HCT116 (cell line): ENCODE data around the gene NALCN. TPM values are rescaled to one million over a fixed set of nuclear protein-coding genes. Genes with fewer than 3 reads are reported as not detected.

Experiments used
- ATAC-seq: fragments of 200-7000 bp; cut with Tn5 transposase; 2 replicates; pipeline ENCODE4 v1.9.1; 2020; ENCODE audit warnings: mild to moderate bottlenecking, moderate library complexity
- BruUV-seq: library from RNA; stranded (reverse); fragments of 400-500 nt; replicated peaks from 2 replicates; lab custom pipeline; 2021; lab: Mats Ljungman, UMichigan
- CTCF ChIA-PET: fragments of 300-600 bp; sonication (Branson Sonifier 250); formaldehyde crosslinking; loops from one replicate; lab custom pipeline; 2021; ENCODE audit warnings: antibody characterized with exemption; lab: Charles Lee
- POLR2A ChIA-PET: fragments of 300-600, 350-600 bp; sonication (Branson Sonifier 250); formaldehyde crosslinking; loops from one replicate; lab custom pipeline; 2021; ENCODE audit warnings: antibody characterized with exemption; lab: Charles Lee
- RAD21 ChIA-PET, 2 experiments: fragments of 300-600 bp; sonication (Branson Sonifier 250); formaldehyde crosslinking; loops; one replicate each; lab custom pipeline; 2023; ENCODE audit warnings: low total read pairs in 2 of 2; ENCODE audit not compliant: uncharacterized antibody in 2 of 2, unreplicated experiment in 2 of 2, low non-redundant PET in 1 of 2; lab: Charles Lee
- DNase-seq: peaks from one replicate; pipeline ENCODE4 v3.0.0-alpha.2; 2010; ENCODE audit warnings: low read depth, low spot score
- H2AFZ ChIP-seq: fragments of 200-600 bp; shearing (Covaris generic), sonication (generic); 2 replicates; pipeline ENCODE4 v1.6.1; 2017; ENCODE audit warnings: low read depth, mixed run types, mixed read lengths, antibody characterized with exemption, low read length; ENCODE audit not compliant: poor library complexity, severe bottlenecking
- H3K27ac ChIP-seq: 2 replicates; pipeline ENCODE4 v1.5.1; 2012; ENCODE audit warnings: low read depth, low read length
- H3K27me3 ChIP-seq: fragments of 200-600 bp; sonication (generic); 2 replicates; pipeline ENCODE4 v1.6.1; 2016; ENCODE audit warnings: mixed run types, low read length, mixed read lengths; ENCODE audit not compliant: insufficient read depth
- H3K36me3 ChIP-seq, 2 experiments: fragments of 200-500 bp in 1 of 2; fragments of 200-600 bp in 1 of 2; sonication (Bioruptor generic) in 1 of 2; sonication (generic) in 1 of 2; 2 replicates each; pipeline versions ENCODE4 v1.5.1 to v1.6.1; 2014 to 2016; ENCODE audit warnings: low read length in 2 of 2, inconsistent platforms in 1 of 2, mixed read lengths in 1 of 2, mixed run types in 1 of 2; ENCODE audit not compliant: insufficient read depth in 2 of 2, control insufficient read depth in 1 of 2
- H3K4me1 ChIP-seq, 2 experiments: fragments of 200-600 bp in 1 of 2; sonication (generic) in 1 of 2; 2 replicates each; pipeline versions ENCODE4 v1.5.1 to v1.6.1; 2012 to 2017; ENCODE audit warnings: low read length in 2 of 2, inconsistent platforms in 1 of 2, mild to moderate bottlenecking in 1 of 2, mixed read lengths in 1 of 2, mixed run types in 1 of 2, moderate library complexity in 1 of 2; ENCODE audit not compliant: insufficient read depth in 2 of 2, control insufficient read depth in 1 of 2
- H3K4me2 ChIP-seq: fragments of 200-600 bp; sonication (generic); 2 replicates; pipeline ENCODE4 v1.6.1; 2017; ENCODE audit warnings: mixed run types, low read length, mixed read lengths
- H3K4me3 ChIP-seq, 2 experiments: fragments of 200-600 bp in 1 of 2; sonication (generic) in 1 of 2; replicated peaks in 1 of 2; 2 replicates each; pipeline ENCODE4 v1.5.1; 2011 to 2016; ENCODE audit warnings: low read length in 2 of 2, control low read depth in 1 of 2, low read depth in 1 of 2, mild to moderate bottlenecking in 1 of 2, mixed read lengths in 1 of 2, mixed run types in 1 of 2
- H3K79me2 ChIP-seq: fragments of 200-600 bp; sonication (generic); 2 replicates; pipeline ENCODE4 v1.6.1; 2017; ENCODE audit warnings: mild to moderate bottlenecking, mixed run types, low read length, moderate library complexity, mixed read lengths; ENCODE audit not compliant: insufficient read depth
- H3K9ac ChIP-seq: fragments of 200-600 bp; sonication (generic); 2 replicates; pipeline ENCODE4 v1.6.1; 2016; ENCODE audit warnings: low read length, mixed read lengths
- H3K9me2 ChIP-seq: fragments of 200-600 bp; sonication (generic), shearing (Covaris generic); 2 replicates; pipeline ENCODE4 v1.6.1; 2017; ENCODE audit warnings: mixed run types, mild to moderate bottlenecking, moderate library complexity; ENCODE audit not compliant: insufficient read depth
- H3K9me3 ChIP-seq, 2 experiments: fragments of 200-500 bp in 1 of 2; fragments of 200-600 bp in 1 of 2; sonication (Bioruptor generic) in 1 of 2; sonication (generic) in 1 of 2; 2 replicates each; pipeline ENCODE4 v1.6.1; 2014 to 2017; ENCODE audit warnings: low read length in 2 of 2, mixed read lengths in 2 of 2, inconsistent platforms in 1 of 2, low read depth in 1 of 2, mild to moderate bottlenecking in 1 of 2, mixed run types in 1 of 2, moderate library complexity in 1 of 2; ENCODE audit not compliant: control insufficient read depth in 1 of 2, insufficient read depth in 1 of 2
- H4K20me1 ChIP-seq: fragments of 200-600 bp; sonication (generic), shearing (Covaris generic); 2 replicates; pipeline ENCODE4 v1.6.1; 2017; ENCODE audit warnings: mixed run types, mild to moderate bottlenecking, moderate library complexity; ENCODE audit not compliant: insufficient read depth
- CBX3 ChIP-seq: IDR thresholded peaks from 2 replicates; pipeline ENCODE4 v1.6.1; 2012; ENCODE audit warnings: low read depth
- EGR1 ChIP-seq: IDR thresholded peaks from 2 replicates; pipeline ENCODE4 v1.6.1; 2012; ENCODE audit warnings: low read depth
- JUND ChIP-seq: IDR thresholded peaks from 2 replicates; pipeline ENCODE4 v1.6.1; 2012
- RAD21 ChIP-seq: IDR thresholded peaks from 2 replicates; pipeline ENCODE4 v1.6.1; 2012; ENCODE audit warnings: low read depth, mild to moderate bottlenecking
- SP1 ChIP-seq: IDR thresholded peaks from 2 replicates; pipeline ENCODE4 v1.6.1; 2012; ENCODE audit warnings: low read depth
- SRF ChIP-seq: IDR thresholded peaks from 2 replicates; pipeline ENCODE4 v1.6.1; 2012; ENCODE audit warnings: low read depth
- TCF7L2 ChIP-seq: IDR thresholded peaks from 2 replicates; pipeline ENCODE4 v1.7.0; 2011; ENCODE audit warnings: borderline replicate concordance, inconsistent platforms; ENCODE audit not compliant: insufficient read depth, insufficient read length; ENCODE audit errors: extremely low read depth
- ZNF274 ChIP-seq: fragments of 200-500 bp; sonication (Bioruptor generic); IDR thresholded peaks from 2 replicates; pipeline ENCODE4 v1.6.1; 2014; ENCODE audit warnings: mild to moderate bottlenecking, low read depth, low read length, inconsistent platforms
- intact Hi-C: fragments of 100-400 bp; cut with micrococcal nuclease; formaldehyde crosslinking; loops from 2 replicates; pipeline ENCODE4 v1.10.0; 2022
- total RNA-seq: library from RNA; stranded (reverse); gene quantifications from one replicate; pipeline ENCODE4 v1.2.1, GENCODE V29; 2021; ENCODE audit not compliant: unreplicated experiment
- TF ChIP-seq, protein P1 (sequence below): IDR thresholded peaks from 2 replicates; pipeline ENCODE4 v1.6.1; 2012; ENCODE audit warnings: low read depth
- TF ChIP-seq, protein P2 (sequence below): IDR thresholded peaks from 2 replicates; pipeline ENCODE4 v1.6.1; 2012

Gene NALCN
- total RNA-seq, 1 experiment from 2014 or later: not detected

DNA sequence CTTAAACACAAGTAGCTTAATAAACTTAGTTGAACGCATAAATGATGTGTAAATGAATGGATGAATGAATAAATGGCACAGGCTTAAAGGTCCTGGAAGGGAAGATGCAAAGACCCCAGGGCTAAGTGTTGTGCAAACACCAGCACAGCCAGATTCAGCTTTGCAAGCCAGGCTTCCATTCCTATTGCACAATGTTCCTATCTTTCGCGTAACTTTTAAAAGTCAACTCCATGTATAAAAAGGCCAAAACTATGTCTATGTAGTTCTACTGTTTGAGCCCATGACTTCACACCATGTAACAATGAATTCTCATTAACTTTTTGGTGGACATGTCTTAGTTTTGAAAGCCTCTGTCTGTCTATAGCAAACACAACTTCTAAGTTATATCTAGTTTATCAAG, 226.0 kb downstream of the NALCN start:
- no peak for TF ChIP-seq TCF7L2
- TF ChIP-seq, protein P1, sequence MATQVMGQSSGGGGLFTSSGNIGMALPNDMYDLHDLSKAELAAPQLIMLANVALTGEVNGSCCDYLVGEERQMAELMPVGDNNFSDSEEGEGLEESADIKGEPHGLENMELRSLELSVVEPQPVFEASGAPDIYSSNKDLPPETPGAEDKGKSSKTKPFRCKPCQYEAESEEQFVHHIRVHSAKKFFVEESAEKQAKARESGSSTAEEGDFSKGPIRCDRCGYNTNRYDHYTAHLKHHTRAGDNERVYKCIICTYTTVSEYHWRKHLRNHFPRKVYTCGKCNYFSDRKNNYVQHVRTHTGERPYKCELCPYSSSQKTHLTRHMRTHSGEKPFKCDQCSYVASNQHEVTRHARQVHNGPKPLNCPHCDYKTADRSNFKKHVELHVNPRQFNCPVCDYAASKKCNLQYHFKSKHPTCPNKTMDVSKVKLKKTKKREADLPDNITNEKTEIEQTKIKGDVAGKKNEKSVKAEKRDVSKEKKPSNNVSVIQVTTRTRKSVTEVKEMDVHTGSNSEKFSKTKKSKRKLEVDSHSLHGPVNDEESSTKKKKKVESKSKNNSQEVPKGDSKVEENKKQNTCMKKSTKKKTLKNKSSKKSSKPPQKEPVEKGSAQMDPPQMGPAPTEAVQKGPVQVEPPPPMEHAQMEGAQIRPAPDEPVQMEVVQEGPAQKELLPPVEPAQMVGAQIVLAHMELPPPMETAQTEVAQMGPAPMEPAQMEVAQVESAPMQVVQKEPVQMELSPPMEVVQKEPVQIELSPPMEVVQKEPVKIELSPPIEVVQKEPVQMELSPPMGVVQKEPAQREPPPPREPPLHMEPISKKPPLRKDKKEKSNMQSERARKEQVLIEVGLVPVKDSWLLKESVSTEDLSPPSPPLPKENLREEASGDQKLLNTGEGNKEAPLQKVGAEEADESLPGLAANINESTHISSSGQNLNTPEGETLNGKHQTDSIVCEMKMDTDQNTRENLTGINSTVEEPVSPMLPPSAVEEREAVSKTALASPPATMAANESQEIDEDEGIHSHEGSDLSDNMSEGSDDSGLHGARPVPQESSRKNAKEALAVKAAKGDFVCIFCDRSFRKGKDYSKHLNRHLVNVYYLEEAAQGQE: no peak
- no peak for TF ChIP-seq CBX3
- TF ChIP-seq, protein P2, sequence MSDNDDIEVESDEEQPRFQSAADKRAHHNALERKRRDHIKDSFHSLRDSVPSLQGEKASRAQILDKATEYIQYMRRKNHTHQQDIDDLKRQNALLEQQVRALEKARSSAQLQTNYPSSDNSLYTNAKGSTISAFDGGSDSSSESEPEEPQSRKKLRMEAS: no peak
- TF ChIP-seq JUND: no peak
- no peak for TF ChIP-seq RAD21
- no peak for TF ChIP-seq SP1
- TF ChIP-seq EGR1: no peak
- TF ChIP-seq ZNF274: no peak
- no peak for TF ChIP-seq SRF
- H2AFZ ChIP-seq: no peak overlapping the region
- CTCF ChIA-PET: no interaction called here
- BruUV-seq: no TSS peak
- H3K79me2 ChIP-seq: no peaks in the 10 kb centered on the region
- no peak overlapping the region for H3K27ac ChIP-seq
- H3K4me2 ChIP-seq: no peak overlapping the region
- POLR2A ChIA-PET: no interaction called here
- H3K4me1 ChIP-seq: no peaks in the 10 kb centered on the region
- RAD21 ChIA-PET: no interaction called here
- H4K20me1 ChIP-seq: no peaks in the 10 kb centered on the region
- ATAC-seq: no peak
- H3K36me3 ChIP-seq: no peaks in the 10 kb centered on the region
- H3K9ac ChIP-seq: no peak overlapping the region
- no peaks in the 10 kb centered on the region; a peak in 1 of 4 replicates for H3K9me3 ChIP-seq
- no peaks in the 10 kb centered on the region for H3K9me2 ChIP-seq
- H3K4me3 ChIP-seq: no peak overlapping the region
- intact Hi-C loops: no loop called here
- DNase-seq: no peak
- H3K27me3 ChIP-seq: no peaks in the 10 kb centered on the region
